ENCODE data around the gene HMG20A. TPM values are rescaled to one million over a fixed set of nuclear protein-coding genes. Genes with fewer than 3 reads are reported as not detected.
A peak's percentile ranks its signal among the peaks of the same experiment; 100 is the strongest.

The HMG20A gene
- total and polyA plus RNA-seq, 2 of the 13 experiments (the other 11 are each of a cell fraction or from before 2014, with no cell fraction given), result 28.0 to 35.2 TPM

- TF ChIP-seq ATF4 (CRISPR knock-in tag; IDR thresholded peaks at IDR 0.05) (peak in 1 of 2 experiments; percentile 35; a peak in 1 of 4 replicates), ZNF800 (CRISPR knock-in tag; IDR thresholded peaks at IDR 0.05) (no peak), JUN (CRISPR knock-in tag; IDR thresholded peaks at IDR 0.05) (0 out of 2 replicates have a peak, but pooled peaks have one; percentile 6), SOX5 (CRISPR knock-in tag; IDR thresholded peaks at IDR 0.05; ENCODE audit: borderline replicate concordance) (no peak), SRSF4 (IDR thresholded peaks at IDR 0.05; ENCODE audit: low read depth, low read length, poor library complexity, severe bottlenecking) (no peak), IKZF5 (CRISPR knock-in tag; IDR thresholded peaks at IDR 0.05) (no peak), RARA (CRISPR knock-in tag; IDR thresholded peaks at IDR 0.05) (no peak), ZNF225 (CRISPR knock-in tag; IDR thresholded peaks at IDR 0.05) (no peak), ELF3 (CRISPR knock-in tag; IDR thresholded peaks at IDR 0.05) (no peak), ZNF256 (CRISPR knock-in tag; conservative IDR thresholded peaks at IDR 0.05) (no peak), GMEB1 (CRISPR knock-in tag; IDR thresholded peaks at IDR 0.05; ENCODE audit: borderline replicate concordance) (peak; percentile 96), CBFB (CRISPR knock-in tag; IDR thresholded peaks at IDR 0.05) (no peak), ZBTB44 (CRISPR knock-in tag; IDR thresholded peaks at IDR 0.05) (no peak), KDM5A (IDR thresholded peaks at IDR 0.05; ENCODE audit: borderline replicate concordance, low read length) (peak; percentile 96; the same call in 1 of the 2 replicates), ZNF660 (CRISPR knock-in tag; IDR thresholded peaks at IDR 0.05; ENCODE audit: borderline replicate concordance, low read depth) (no peak), FOSL1 (CRISPR knock-in tag; IDR thresholded peaks at IDR 0.05; ENCODE audit: borderline replicate concordance) (no peak), ZBTB20 (CRISPR knock-in tag; IDR thresholded peaks at IDR 0.05; ENCODE audit: borderline replicate concordance, low read depth) (0 out of 2 replicates have a peak, but pooled peaks have one; percentile 0), ZBTB38 (CRISPR knock-in tag; IDR thresholded peaks at IDR 0.05) (0 out of 2 replicates have a peak, but pooled peaks have one; percentile 26), ZNF510 (CRISPR knock-in tag; IDR thresholded peaks at IDR 0.05; ENCODE audit: low read depth) (peak; percentile 92; the same call in 1 of the 2 replicates)
Observed at GRCh38 chr15:77420610-77421369, at the start of gene HMG20A (continued).

Data from HepG2 (cell line).